PC-9 (cell line): ENCODE results near the gene NSD2.

Experiments used
- CTCF ChIP-seq: fragments of 200-600 bp; sonication (generic); conservative IDR thresholded peaks from 2 replicates; pipeline ENCODE4 v1.6.1; 2017; ENCODE audit warnings: mixed run types, antibody characterized with exemption, mild to moderate bottlenecking, moderate library complexity
- EZH2 ChIP-seq: fragments of 200-600 bp; sonication (generic); IDR thresholded peaks from 2 replicates; pipeline ENCODE4 v1.8.0; 2017; ENCODE audit warnings: antibody characterized with exemption, low read depth

- no peak for TF ChIP-seq CTCF
- no peak for TF ChIP-seq EZH2
Observed at GRCh38 chr4:1927675-1928074, 56.5 kb downstream of the NSD2 start.
